Vagina (tissue), 2 donors: ENCODE data around the gene YWHAE.

Experiments
- POLR2A ChIP-seq, 2 donors: fragments of 450-650 bp; IDR thresholded peaks; one replicate each; pipeline ENCODE4 v1.6.1; 2017; ENCODE audit warnings: antibody characterized with exemption in 2 of 2, mild to moderate bottlenecking in 2 of 2, moderate library complexity in 2 of 2
- POLR2AphosphoS5 ChIP-seq, 2 donors: sonication (generic); formaldehyde crosslinking; IDR thresholded peaks; one replicate each; pipeline ENCODE4 v1.9.0; 2017; ENCODE audit warnings: antibody characterized with exemption in 2 of 2, mild to moderate bottlenecking in 2 of 2, low read depth in 1 of 2; ENCODE audit not compliant: insufficient read depth in 1 of 2

GRCh38 chr17:1371893-1372590 lies 28.0 kb downstream of the YWHAE start:
- TF ChIP-seq POLR2AphosphoS5 (IDR thresholded peaks at IDR 0.05; ENCODE audit: insufficient read depth in 1 of 2, low read depth in 1 of 2) (no peak), POLR2A (IDR thresholded peaks at IDR 0.05) (no peak)
